Measurements from ENCODE around the gene NUP160. TPM values are rescaled to one million over a fixed set of nuclear protein-coding genes. Genes with fewer than 3 reads are reported as not detected.
"Not testable (repeated sequence)": the region's sequence is repeated elsewhere in the genome, so short reads cannot be mapped to it uniquely, and the experiment has no call there.

The NUP160 gene
- polyA plus RNA-seq, 3 donors: 64.1 to 73.7 (median 69.8) TPM

DNA sequence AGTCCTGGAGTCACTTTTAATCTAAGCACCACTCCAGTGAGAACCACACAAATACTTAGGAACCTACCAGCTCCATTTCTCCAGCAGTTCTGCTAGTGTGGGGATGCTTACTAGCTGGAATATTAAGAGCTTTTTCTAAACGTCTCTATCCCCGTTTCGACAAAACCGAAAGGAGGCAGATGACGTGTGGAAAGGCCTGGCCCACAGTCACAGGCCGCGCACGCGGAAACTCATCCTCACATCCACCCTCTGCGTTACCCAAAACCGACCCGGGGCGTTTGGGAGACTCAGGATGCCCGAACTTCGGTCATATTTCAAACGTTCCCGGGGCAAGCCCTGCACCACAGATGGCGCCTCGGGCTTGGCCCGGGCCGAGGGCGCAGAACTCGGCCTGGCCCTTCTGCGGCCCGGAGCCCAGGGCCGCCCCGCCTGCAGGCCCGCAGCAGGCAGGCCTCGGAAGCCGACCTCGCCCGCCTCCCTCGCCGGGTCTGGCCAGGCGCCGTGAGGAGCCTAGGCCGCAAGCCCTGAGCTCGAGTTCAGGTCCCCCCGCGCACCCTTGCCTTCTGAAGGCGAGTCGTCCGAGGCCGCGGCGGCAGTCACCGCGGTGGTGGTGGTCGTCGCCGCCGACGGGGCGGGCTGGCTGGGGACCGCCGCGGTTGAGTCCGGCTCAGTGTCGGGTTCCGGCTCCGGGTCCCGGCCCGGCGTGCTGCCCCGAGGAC, 81.5 kb downstream of the NUP160 start:
- peak in 7 of 11 donors; percentile 35 to 67 (median 55) for DNase-seq (ENCODE audit: extremely low read depth in 1 of 11, low read depth in 9 of 11, low spot score in 4 of 11)

DNA sequence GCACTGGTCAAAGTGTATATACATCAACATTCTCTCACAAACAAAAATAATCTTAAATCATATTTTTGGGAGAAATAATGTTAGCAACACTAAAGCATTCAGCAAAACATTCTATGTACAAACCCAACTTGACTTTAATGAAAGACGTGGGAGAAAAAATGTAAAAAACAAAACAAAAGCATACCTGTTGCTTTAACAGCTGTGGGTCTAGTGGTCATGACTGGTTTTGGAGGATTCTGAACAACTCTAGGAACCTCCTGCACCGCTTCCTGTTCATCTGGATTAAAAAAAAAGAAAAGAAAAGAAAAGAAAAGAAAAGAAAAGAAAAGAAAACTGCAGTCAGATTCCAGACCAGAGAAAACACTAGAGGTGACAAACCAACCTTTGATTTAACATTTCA, 83.1 kb downstream of the NUP160 start:
- no peak for DNase-seq (ENCODE audit: extremely low read depth in 1 of 11, low read depth in 9 of 11, low spot score in 4 of 11)

DNA sequence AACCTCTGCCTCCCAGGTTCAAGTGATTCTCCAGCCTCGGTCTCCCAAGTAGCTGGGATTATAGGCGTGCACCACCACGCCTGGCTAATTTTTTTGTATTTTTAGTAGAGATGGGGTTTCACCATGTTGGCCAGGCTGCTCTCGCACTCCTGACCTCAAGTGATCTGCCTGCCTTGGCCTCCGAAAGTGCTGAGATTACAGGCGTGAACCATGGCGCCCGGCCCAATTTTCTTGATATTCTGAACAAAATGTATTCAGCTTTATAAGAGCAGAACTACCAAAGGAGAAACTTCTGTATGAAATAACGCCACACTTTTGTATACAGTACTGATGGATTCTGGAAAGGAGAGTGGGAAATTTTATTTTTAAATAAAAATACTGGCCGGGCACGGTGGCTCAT, 88.9 kb downstream of the NUP160 start:
- not testable (repeated sequence) for DNase-seq (ENCODE audit: extremely low read depth in 1 of 11, low read depth in 9 of 11, low spot score in 4 of 11)

DNA sequence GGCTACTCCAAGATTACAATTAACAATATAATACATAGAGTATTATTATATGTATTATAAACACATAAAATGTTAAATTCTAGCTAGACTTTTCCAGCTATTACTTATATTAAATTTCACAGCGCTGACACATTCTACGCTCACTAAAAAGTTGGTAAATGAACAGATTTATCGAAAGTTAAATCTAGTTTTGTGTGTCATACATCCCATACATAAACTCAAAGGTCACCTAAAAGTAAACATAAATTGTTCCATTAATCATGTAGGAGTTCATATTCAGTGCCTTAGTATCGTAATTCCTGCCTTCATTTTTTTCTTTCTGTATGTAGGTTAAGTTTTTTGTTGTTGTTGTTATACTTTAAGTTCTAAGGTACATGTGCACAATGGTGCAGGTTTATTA, 91.9 kb downstream of the NUP160 start:
- no peak for DNase-seq (ENCODE audit: extremely low read depth in 1 of 11, low read depth in 9 of 11, low spot score in 4 of 11)

DNA sequence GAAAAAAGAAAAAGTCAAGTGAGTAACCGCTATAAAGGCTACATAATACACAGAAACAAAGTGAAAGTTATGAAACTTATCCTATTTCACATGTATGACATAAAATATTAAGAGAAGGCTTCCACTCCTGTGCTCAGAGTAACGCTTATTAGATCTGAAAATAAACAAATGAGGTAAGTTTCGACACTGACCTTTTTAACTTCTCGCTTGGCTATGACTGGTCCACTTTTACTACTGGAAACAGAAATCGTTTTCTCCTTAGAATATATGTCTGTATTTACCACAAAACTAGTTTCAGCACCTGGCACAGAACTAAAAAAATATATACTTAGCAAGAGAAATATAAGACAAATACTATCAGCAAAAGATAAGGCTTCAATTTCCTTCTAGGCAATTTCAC, 97.4 kb downstream of the NUP160 start:
- no peak for DNase-seq (ENCODE audit: extremely low read depth in 1 of 11, low read depth in 9 of 11, low spot score in 4 of 11)

DNA sequence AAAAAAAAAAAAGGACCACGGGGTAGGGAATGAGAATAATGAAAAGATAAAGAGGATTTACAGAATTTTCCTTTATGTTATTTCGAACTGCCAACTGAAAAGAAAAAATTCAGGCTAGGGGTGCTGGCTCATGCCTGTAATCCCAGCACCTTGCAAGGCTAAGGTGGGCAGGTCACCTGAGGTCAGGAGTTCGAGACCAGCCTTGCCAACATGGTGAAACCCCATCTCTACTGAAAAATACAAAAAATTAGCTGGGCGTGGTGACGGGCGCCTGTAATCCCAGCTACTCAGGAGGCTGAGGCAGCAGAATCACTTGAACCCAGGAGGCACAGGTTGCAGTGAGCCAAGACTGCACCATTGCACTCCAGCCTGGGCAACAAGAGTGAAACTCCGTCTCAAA, 105.7 kb downstream of the NUP160 start:
- DNase-seq (ENCODE audit: extremely low read depth in 1 of 11, low read depth in 9 of 11, low spot score in 4 of 11): not testable (repeated sequence)

DNA sequence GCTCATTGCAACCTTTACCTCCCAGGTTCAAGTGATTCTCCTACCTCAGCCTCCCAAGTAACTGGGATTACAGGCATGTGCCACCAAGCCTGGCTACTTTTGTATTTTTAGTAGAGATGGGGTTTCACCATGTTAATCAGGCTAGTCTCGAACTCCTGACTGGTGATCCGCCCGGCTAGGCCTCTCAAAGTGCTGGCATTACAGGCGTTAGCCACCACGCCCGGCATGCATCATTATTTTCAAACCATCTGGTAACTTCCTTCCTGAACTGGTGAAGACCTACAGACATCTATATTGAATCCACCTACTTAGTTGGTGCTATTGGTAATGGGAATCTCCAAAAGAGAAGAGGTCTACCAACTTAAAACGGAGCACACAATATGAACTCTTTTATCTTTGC, 110.3 kb downstream of the NUP160 start:
- not testable (repeated sequence) for DNase-seq (ENCODE audit: extremely low read depth in 1 of 11, low read depth in 9 of 11, low spot score in 4 of 11)

DNA sequence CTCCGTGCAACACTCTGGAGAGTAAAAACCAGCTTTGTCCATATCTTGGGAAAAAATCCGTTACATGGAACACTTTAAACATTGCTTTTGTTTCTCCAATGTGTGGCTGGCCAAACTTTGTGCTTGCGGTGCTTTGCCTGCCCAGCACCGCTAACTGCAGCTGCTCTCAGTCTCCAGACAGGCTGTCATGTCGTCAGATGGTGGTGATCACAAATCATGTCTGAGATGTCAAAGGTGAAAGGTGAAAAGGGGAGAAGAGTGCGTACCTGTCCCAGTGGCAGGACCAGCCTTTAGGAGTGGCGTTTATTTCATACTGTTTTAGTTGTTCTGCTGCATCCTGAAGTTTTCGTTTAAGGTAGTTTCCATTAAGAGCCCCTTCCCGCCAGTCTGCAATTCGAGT, 115.9 kb downstream of the NUP160 start:
- no peak for DNase-seq (ENCODE audit: extremely low read depth in 1 of 11, low read depth in 9 of 11, low spot score in 4 of 11)

DNA sequence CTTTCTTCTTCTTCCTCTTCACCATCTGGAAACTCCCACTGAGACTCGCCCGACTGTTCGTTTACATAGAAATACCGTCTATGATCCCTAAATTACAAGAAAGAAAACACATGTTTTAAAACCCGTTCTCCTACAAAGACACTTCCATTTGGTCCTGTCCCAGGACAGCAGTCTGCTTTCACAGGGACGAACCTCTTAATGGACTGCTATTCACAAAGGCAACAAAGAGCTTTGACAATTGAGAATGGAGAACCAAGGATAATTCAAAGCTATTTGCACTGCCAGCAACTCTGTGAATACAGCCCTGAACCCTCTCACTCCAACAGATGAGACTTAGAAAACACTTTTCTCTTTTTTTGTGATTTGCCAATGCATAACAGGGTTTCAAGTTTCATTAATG, 116.7 kb downstream of the NUP160 start:
- no peak for DNase-seq (ENCODE audit: extremely low read depth in 1 of 11, low read depth in 9 of 11, low spot score in 4 of 11)

Other genes with a start within 250 kb of the NUP160 start
- 100 to 1,000 TPM; 107 to 130 (median 124) TPM for gene MTCH2, start 205.8 kb downstream of the NUP160 start, polyA plus RNA-seq (ENCODE audit: insufficient read length in 3 of 3)
- gene AGBL2, start 133.0 kb downstream of the NUP160 start, polyA plus RNA-seq (ENCODE audit: insufficient read length in 3 of 3): 10 to 100 TPM in 1 of 3 donors, 1 to 10 TPM in 2; 6.6 to 14.9 (median 8.4) TPM
- 100 to 1,000 TPM; 106 to 194 (median 131) TPM for gene FNBP4, start 81.0 kb downstream of the NUP160 start, polyA plus RNA-seq (ENCODE audit: insufficient read length in 3 of 3)
- gene PTPRJ, start 132.2 kb upstream of the NUP160 start, polyA plus RNA-seq (ENCODE audit: insufficient read length in 3 of 3): 10 to 100 TPM; 23.3 to 24.5 (median 23.5) TPM

Measured in renal cortex interstitium (tissue), 11 donors.